ENCODE measurements around the gene NOC2L.
A peak's percentile ranks its signal among the peaks of the same experiment; 100 is the strongest.

Gene NOC2L

GRCh38 chr1:943545-944340, 15.3 kb downstream of the NOC2L start:
- no peak for ATAC-seq
- TF ChIP-seq ISL1 (CRISPR knock-in tag; IDR thresholded peaks at IDR 0.05) (no peak), GLIS3 (CRISPR knock-in tag; IDR thresholded peaks at IDR 0.05) (no peak), CREB5 (CRISPR knock-in tag; IDR thresholded peaks at IDR 0.05; ENCODE audit: low read depth) (no peak), TCF4 (CRISPR knock-in tag; IDR thresholded peaks at IDR 0.05; ENCODE audit: borderline replicate concordance) (no peak), ARNTL (CRISPR knock-in tag; IDR thresholded peaks at IDR 0.05; ENCODE audit: borderline replicate concordance, low read depth) (no peak), CSDC2 (CRISPR knock-in tag; IDR thresholded peaks at IDR 0.05) (no peak), ZFP3 (CRISPR knock-in tag; IDR thresholded peaks at IDR 0.05) (no peak), ZNF565 (CRISPR knock-in tag; conservative IDR thresholded peaks at IDR 0.05; ENCODE audit: low read depth) (no peak), ZC3H10 (CRISPR knock-in tag; IDR thresholded peaks at IDR 0.05) (no peak), CSRNP3 (CRISPR knock-in tag; IDR thresholded peaks at IDR 0.05) (no peak), BACH2 (CRISPR knock-in tag; IDR thresholded peaks at IDR 0.05; ENCODE audit: borderline replicate concordance) (no peak), ZNF8 (CRISPR knock-in tag; IDR thresholded peaks at IDR 0.05) (no peak), POU6F1 (CRISPR knock-in tag; IDR thresholded peaks at IDR 0.05; ENCODE audit: borderline replicate concordance, low read depth) (no peak), ESRRG (CRISPR knock-in tag; IDR thresholded peaks at IDR 0.05) (no peak)

- TF ChIP-seq ZNF565 (CRISPR knock-in tag; conservative IDR thresholded peaks at IDR 0.05; ENCODE audit: low read depth) = no peak
- TF ChIP-seq GLIS3 (CRISPR knock-in tag; IDR thresholded peaks at IDR 0.05) = 0 out of 2 replicates have a peak, but pooled peaks have one; percentile 4
- no peak for TF ChIP-seq CSDC2 (CRISPR knock-in tag; IDR thresholded peaks at IDR 0.05)
- TF ChIP-seq ARNTL (CRISPR knock-in tag; IDR thresholded peaks at IDR 0.05; ENCODE audit: borderline replicate concordance, low read depth) = no peak
- no peak for TF ChIP-seq ZNF70 (CRISPR knock-in tag; IDR thresholded peaks at IDR 0.05)
- no peak for ATAC-seq
Observed at GRCh38 chr1:942864-943533, 16.1 kb downstream of the NOC2L start.

GRCh38 chr1:942411-942821, 16.6 kb downstream of the NOC2L start:
- no peak for ATAC-seq
- TF ChIP-seq ESRRG (CRISPR knock-in tag; IDR thresholded peaks at IDR 0.05) (no peak), ZNF70 (CRISPR knock-in tag; IDR thresholded peaks at IDR 0.05) (no peak), POU6F1 (CRISPR knock-in tag; IDR thresholded peaks at IDR 0.05; ENCODE audit: borderline replicate concordance, low read depth) (no peak), TSHZ2 (CRISPR knock-in tag; IDR thresholded peaks at IDR 0.05) (no peak), OSR1 (CRISPR knock-in tag; IDR thresholded peaks at IDR 0.05) (no peak), PATZ1 (CRISPR knock-in tag; IDR thresholded peaks at IDR 0.05; ENCODE audit: borderline replicate concordance) (no peak), RARB (CRISPR knock-in tag; IDR thresholded peaks at IDR 0.05) (no peak), ISL1 (CRISPR knock-in tag; IDR thresholded peaks at IDR 0.05) (no peak), PPARA (CRISPR knock-in tag; IDR thresholded peaks at IDR 0.05; ENCODE audit: borderline replicate concordance) (no peak), BACH2 (CRISPR knock-in tag; IDR thresholded peaks at IDR 0.05; ENCODE audit: borderline replicate concordance) (no peak), ZNF565 (CRISPR knock-in tag; conservative IDR thresholded peaks at IDR 0.05; ENCODE audit: low read depth) (no peak)

Measured in SK-N-SH treated with all-trans-retinoic acid at 6 μM for 48 hours (cell line).